ENCODE measurements around the gene ARHGAP25. TPM values are rescaled to one million over a fixed set of nuclear protein-coding genes. Genes with fewer than 3 reads are reported as not detected.

ARHGAP25 gene
- total RNA-seq, 2 experiments from 2014 or later, result 18.6 to 43.8 TPM

DNA sequence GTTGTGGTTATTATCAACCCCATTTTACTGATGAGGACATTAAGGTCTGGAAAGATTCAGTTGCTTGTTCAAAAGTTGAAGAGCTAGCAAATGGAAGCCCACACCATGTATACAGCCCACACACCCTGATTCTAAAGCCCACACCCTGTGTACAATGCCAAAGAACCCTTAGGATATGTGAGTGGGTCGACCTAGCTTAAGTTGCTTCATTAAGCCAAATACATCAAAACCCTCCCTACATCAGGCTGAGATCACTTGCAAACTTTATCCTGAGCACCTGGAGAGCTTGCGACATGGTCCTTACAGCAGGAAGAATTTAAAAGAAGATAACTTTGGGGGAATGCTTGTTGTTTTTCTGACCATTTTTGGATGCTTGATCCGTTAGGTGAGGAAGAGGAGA, 435 bp upstream of the ARHGAP25 start:
- ChIA-PET POLR2A (interaction anchor here (0.7 to 3.9 kb wide), 22 partner anchors 8 to 306 kb away, joined by 3 to 22 read pairs (median 4); no protein-coding TSS in a partner anchor), CTCF (ENCODE audit: unreplicated experiment) (interaction anchor here (0.9 to 2.1 kb wide), 7 partner anchors 10 to 174 kb away, joined by 3 to 7 read pairs (median 4); no protein-coding TSS in a partner anchor)
- no peaks in the 10 kb centered on the region for H3K36me3 ChIP-seq (ENCODE audit: insufficient read depth, low read length)
- peak overlapping the region; percentile 73 for H3K4me3 ChIP-seq (ENCODE audit: low read depth, low read length, poor library complexity, severe bottlenecking)
- no TSS peak for BruUV-seq (replicated peaks)
- intact Hi-C loops (cut with micrococcal nuclease; ENCODE audit: unreplicated experiment), result loop anchor here (2.0 kb wide), 1 partner anchor 19 kb away; no protein-coding TSS in a partner anchor
- H3K9me2 ChIP-seq (ENCODE audit: insufficient read depth, low read length), result no peaks in the 10 kb centered on the region
- H3K27ac ChIP-seq (ENCODE audit: low read depth, low read length, poor library complexity, severe bottlenecking), result peak overlapping the region; percentile 94
- peaks cover 53% of the 10 kb centered on the region for H3K4me1 ChIP-seq (ENCODE audit: insufficient read depth, low read length, poor library complexity, severe bottlenecking)
- peak overlapping the region; percentile 61; the same call in 1 of the 2 replicates for H2AFZ ChIP-seq (ENCODE audit: low read length)
- no peak for TF ChIP-seq EZH2phosphoT487 (IDR thresholded peaks at IDR 0.05; ENCODE audit: borderline replicate concordance, low read depth, low read length)
- TF ChIP-seq, protein P1, sequence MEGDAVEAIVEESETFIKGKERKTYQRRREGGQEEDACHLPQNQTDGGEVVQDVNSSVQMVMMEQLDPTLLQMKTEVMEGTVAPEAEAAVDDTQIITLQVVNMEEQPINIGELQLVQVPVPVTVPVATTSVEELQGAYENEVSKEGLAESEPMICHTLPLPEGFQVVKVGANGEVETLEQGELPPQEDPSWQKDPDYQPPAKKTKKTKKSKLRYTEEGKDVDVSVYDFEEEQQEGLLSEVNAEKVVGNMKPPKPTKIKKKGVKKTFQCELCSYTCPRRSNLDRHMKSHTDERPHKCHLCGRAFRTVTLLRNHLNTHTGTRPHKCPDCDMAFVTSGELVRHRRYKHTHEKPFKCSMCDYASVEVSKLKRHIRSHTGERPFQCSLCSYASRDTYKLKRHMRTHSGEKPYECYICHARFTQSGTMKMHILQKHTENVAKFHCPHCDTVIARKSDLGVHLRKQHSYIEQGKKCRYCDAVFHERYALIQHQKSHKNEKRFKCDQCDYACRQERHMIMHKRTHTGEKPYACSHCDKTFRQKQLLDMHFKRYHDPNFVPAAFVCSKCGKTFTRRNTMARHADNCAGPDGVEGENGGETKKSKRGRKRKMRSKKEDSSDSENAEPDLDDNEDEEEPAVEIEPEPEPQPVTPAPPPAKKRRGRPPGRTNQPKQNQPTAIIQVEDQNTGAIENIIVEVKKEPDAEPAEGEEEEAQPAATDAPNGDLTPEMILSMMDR (conservative IDR thresholded peaks at IDR 0.05; ENCODE audit: low read length), result no peak
- H3K4me2 ChIP-seq (ENCODE audit: low read length), result peak overlapping the region; percentile 94
- H4K20me1 ChIP-seq (ENCODE audit: insufficient read depth, low read length), result no peaks in the 10 kb centered on the region
- DNase-seq (ENCODE audit: low spot score), result no peak
- H3K79me2 ChIP-seq (ENCODE audit: insufficient read depth, low read depth, low read length), result peaks cover 41% of the 10 kb centered on the region
- no peaks in the 10 kb centered on the region for H3K9me3 ChIP-seq (ENCODE audit: low read length)

DNA sequence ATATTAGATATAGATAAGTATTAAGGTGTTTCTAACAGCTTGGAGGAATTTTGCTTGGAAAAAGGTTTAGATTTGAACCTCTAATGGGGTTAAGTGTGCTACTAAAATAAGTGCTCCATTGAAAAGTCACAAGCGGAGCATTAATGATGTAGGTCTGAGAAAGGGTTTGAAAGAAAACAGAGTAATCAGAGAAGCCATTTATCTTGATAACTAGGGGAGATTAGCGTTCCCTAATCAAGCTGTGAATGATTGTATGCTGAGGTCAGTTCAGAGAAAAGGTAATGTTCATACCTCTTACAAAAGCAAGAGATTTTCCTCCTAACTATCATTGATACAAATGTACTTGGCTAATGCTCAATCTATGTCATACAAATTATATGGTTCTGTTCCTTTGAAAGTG, 1.5 kb downstream of the ARHGAP25 start:
- H3K27ac ChIP-seq (ENCODE audit: low read depth, low read length, poor library complexity, severe bottlenecking), result peak overlapping the region; percentile 94
- no peaks in the 10 kb centered on the region for H4K20me1 ChIP-seq (ENCODE audit: insufficient read depth, low read length)
- no peaks in the 10 kb centered on the region for H3K9me3 ChIP-seq (ENCODE audit: low read length)
- CTCF ChIA-PET (ENCODE audit: unreplicated experiment), result no interaction called here
- intact Hi-C loops (cut with micrococcal nuclease; ENCODE audit: unreplicated experiment), result no loop called here
- TF ChIP-seq, protein P1 (conservative IDR thresholded peaks at IDR 0.05; ENCODE audit: low read length), result no peak
- TF ChIP-seq EZH2phosphoT487 (IDR thresholded peaks at IDR 0.05; ENCODE audit: borderline replicate concordance, low read depth, low read length), result no peak
- peak overlapping the region; percentile 94 for H3K4me2 ChIP-seq (ENCODE audit: low read length)
- H3K4me1 ChIP-seq (ENCODE audit: insufficient read depth, low read length, poor library complexity, severe bottlenecking), result peaks cover 67% of the 10 kb centered on the region
- POLR2A ChIA-PET, result interaction anchor here (0.6 to 1.5 kb wide), 5 partner anchors 10 to 529 kb away, joined by 3 to 5 read pairs (median 3); no protein-coding TSS in a partner anchor
- no peak for DNase-seq (ENCODE audit: low spot score)
- no peaks in the 10 kb centered on the region for H3K36me3 ChIP-seq (ENCODE audit: insufficient read depth, low read length)
- H2AFZ ChIP-seq (ENCODE audit: low read length), result peak overlapping the region; percentile 7; the same call in 1 of the 2 replicates
- peaks cover 60% of the 10 kb centered on the region for H3K79me2 ChIP-seq (ENCODE audit: insufficient read depth, low read depth, low read length)
- no TSS peak for BruUV-seq (replicated peaks)
- no peaks in the 10 kb centered on the region for H3K9me2 ChIP-seq (ENCODE audit: insufficient read depth, low read length)
- peak overlapping the region; percentile 73 for H3K4me3 ChIP-seq (ENCODE audit: low read depth, low read length, poor library complexity, severe bottlenecking)

DNA sequence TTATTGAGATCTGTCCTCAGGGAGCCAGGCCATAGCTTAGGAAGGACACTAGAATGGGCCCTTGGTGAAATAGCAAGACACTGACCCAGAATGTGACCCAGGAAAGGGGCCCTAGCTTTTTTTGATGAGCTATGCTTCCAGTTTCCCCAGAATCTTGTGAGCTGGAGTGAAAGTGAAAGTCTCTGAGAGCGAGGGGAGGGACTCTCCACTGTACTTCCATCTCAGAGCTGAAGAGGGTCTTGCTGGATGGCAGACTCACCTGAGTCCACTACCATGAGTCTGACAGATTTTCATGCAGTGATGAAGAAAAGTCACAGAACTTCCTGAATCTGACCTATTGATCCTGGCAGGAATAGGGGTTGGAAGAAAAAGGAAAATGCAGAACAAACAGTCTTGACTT, 3.1 kb downstream of the ARHGAP25 start:
- H3K4me1 ChIP-seq (ENCODE audit: insufficient read depth, low read length, poor library complexity, severe bottlenecking), result peaks cover 83% of the 10 kb centered on the region

More for the DNA sequence above, 3.1 kb downstream of the ARHGAP25 start:
- no peaks in the 10 kb centered on the region for H3K9me2 ChIP-seq (ENCODE audit: insufficient read depth, low read length)
- no peak for TF ChIP-seq EZH2phosphoT487 (IDR thresholded peaks at IDR 0.05; ENCODE audit: borderline replicate concordance, low read depth, low read length)
- TF ChIP-seq, protein P1 (conservative IDR thresholded peaks at IDR 0.05; ENCODE audit: low read length), result no peak
- POLR2A ChIA-PET, result interaction anchor here (0.6 to 2.8 kb wide), 10 partner anchors 11 to 169 kb away, joined by 3 to 14 read pairs (median 4); no protein-coding TSS in a partner anchor
- H2AFZ ChIP-seq (ENCODE audit: low read length), result peak overlapping the region; percentile 19; the same call in 1 of the 2 replicates
- peak; percentile 65 for DNase-seq (ENCODE audit: low spot score)
- H3K9me3 ChIP-seq (ENCODE audit: low read length), result no peaks in the 10 kb centered on the region
- H3K79me2 ChIP-seq (ENCODE audit: insufficient read depth, low read depth, low read length), result peaks cover 74% of the 10 kb centered on the region
- intact Hi-C loops (cut with micrococcal nuclease; ENCODE audit: unreplicated experiment), result loop anchor here (1.0 kb wide), 1 partner anchor 25 kb away; no protein-coding TSS in a partner anchor
- peak overlapping the region; percentile 94 for H3K4me2 ChIP-seq (ENCODE audit: low read length)
- no TSS peak for BruUV-seq (replicated peaks)
- H3K27ac ChIP-seq (ENCODE audit: low read depth, low read length, poor library complexity, severe bottlenecking), result peak overlapping the region; percentile 94
- H3K4me3 ChIP-seq (ENCODE audit: low read depth, low read length, poor library complexity, severe bottlenecking), result peak overlapping the region; percentile 73
- CTCF ChIA-PET (ENCODE audit: unreplicated experiment), result interaction anchor here (0.6 to 1.1 kb wide), 6 partner anchors 11 to 28 kb away, joined by 3 to 5 read pairs (median 3); no protein-coding TSS in a partner anchor
- H4K20me1 ChIP-seq (ENCODE audit: insufficient read depth, low read length), result no peaks in the 10 kb centered on the region
- H3K36me3 ChIP-seq (ENCODE audit: insufficient read depth, low read length), result no peaks in the 10 kb centered on the region
